SKM-1 (cell line): Measurements from ENCODE around the gene MSI2.

Source experiments
- DNase-seq: peaks from one replicate; lab custom pipeline; 2025; ENCODE audit not compliant: unreplicated experiment; lab: John Stamatoyannopoulos, UW

The MSI2 gene

DNA sequence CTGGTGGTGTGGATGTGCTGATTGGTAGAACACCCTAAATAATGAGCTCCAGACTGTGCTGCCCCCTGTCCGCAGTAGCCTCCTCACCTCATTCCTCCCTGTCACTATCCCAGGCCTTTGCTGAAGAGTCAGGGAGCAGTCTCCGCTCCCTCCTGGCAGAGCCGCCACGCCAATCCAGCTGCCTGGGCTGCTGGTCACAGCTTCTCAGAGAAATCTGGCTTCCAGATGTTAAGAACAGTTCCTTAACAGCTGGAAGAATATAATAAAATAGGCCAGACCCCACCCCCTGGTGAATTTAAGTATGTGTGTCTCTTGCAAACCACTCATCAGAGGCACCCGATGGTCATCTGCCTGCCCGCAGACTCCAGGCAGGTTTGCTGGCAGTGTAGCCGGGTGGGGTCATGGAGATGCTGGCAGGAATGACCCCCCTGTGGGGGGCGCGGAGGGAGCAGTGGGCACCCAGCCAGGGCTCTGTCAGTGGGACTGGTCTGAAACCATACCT, 327.8 kb downstream of the MSI2 start:
- no peak for DNase-seq

DNA sequence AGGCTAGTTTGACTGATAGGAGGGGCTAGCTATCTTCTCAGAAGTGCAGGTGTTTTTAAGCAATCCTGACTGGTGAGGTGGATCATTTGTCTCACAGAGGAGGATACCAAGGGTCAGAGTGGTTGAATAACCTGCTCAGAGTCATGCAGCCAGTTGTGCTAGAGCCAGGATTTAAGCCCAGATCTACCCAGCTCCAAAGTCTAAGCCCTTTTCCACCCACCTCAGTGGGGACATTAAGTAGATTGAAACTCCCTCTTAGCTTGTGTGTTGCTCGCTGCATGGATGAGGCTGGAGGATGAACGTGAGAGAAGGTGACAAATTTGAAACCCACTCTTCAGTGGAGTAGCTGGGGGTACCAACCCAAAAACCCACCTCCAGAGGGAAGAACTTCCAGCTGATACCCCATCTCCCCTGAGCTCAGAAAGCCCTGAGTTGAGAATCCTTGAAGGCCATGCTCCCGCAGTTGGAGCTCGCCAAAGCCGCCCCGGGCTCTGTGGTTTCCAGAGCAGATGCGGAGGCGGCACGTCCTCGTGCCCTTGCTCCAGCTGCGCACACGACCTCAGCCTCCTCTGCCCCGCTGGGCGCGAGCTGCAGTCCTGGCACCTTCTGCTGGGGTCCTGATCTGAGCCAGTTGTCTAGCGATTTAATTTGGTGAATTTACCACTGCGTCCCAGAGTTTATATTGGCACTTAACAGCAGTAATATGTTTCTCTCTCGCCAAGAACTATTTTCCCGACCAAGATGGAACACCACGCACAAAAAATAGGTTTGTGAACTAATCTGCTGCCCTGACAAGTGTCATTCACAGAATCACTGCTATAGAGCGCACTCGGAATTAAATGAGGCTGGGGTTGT, 329.2 kb downstream of the MSI2 start:
- DNase-seq: no peak

DNA sequence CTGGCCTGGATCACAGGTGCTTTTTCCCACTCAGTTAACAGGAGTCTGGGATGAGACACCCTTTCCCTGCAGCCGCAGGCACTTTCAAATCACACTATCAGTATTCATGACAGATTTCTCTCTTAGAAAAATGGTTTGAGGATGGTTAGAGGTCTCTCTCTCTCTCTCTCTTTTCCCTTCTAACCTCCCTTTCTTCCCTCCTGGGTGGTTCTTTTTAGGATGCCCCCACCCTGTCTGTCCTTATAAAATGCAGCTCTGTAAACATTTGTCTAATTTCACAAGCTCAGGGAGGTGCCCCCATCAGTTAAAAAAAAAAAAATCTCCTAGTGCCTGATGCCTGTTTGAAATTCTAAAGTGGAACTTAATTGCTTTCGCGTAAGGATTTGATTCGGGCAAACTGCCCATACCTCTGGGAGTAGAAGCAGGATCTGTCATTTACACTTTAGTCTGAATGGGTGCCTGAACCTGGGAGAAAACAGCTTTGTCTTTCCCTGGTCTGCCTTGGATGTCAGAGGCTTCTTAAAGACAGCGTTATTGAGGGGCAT, 329.9 kb downstream of the MSI2 start:
- DNase-seq: no peak

DNA sequence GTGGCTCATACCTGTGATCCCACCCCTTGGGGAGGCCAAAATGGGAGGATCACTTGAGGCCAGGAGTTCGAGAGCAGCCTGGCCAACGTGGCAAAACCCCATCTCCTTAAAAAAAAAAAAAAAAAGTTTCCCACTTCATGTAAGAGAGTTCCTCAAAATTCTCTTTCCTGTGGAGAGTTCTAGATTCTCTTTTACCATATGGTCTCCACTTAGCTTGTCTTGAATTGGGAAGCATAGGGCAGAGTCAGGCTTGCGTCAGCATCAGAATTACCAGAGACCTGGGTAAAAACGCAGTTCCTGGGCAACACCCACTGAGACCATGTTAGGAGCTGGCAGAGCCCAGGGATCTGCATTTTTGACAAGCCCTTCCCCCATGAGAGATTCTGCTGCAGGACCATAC, 330.4 kb downstream of the MSI2 start:
- no peak for DNase-seq

DNA sequence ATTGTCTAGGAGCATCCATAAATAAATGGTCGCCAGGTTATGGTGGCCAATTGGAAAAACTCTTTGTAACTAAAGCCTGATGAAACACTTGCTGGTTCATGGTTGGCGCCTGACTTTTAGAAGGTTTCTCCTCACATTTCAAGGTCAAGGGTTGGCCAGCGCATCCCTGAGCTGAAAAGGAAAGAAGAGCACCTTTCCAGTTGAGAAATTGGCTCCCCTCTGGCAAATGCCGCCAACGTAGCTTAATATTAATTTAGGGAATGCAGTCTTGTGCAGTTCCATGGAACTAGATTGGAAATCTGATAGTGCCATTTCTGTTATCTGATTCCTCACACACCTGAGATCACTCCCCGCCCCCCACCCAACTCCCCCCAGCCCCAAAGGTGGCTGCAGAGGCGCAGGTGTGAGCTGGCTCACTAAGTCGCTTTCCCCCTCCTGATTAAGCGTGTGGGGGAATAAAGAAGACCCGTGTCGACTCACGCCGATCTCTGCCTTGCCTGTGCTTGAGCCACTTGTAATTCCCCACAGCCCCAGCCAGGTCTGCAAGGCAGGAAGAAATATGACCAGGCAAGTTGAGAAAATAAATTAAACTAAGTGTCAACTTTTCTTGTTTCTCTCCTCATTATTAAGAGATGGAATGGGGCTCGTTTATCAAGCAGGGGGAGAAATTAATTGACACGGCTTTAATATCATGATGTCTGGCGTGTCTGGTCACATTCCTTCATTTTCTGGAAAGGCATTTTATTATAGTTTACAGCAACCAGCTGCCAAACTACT, 331.1 kb downstream of the MSI2 start:
- DNase-seq: no peak

DNA sequence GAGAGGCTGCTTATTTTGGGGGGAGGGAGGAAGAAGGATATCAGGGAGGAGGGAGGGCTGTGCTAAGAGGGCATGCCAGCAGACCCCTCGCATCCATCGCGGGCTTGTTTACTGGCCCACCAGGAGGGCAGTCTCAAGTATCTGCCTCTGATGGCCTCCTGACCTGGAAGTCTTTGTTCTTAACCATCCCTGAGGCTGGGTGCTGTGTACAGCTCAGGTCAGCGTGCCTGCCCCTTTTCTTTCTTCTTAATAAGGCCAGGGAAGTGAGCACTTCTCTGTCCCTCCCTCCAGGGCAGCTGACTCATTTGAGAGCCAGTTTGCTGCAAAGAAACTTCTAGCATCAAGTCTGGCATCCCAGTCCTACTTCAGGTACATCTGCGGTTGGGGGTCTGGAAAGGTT, 331.8 kb downstream of the MSI2 start:
- DNase-seq: no peak

DNA sequence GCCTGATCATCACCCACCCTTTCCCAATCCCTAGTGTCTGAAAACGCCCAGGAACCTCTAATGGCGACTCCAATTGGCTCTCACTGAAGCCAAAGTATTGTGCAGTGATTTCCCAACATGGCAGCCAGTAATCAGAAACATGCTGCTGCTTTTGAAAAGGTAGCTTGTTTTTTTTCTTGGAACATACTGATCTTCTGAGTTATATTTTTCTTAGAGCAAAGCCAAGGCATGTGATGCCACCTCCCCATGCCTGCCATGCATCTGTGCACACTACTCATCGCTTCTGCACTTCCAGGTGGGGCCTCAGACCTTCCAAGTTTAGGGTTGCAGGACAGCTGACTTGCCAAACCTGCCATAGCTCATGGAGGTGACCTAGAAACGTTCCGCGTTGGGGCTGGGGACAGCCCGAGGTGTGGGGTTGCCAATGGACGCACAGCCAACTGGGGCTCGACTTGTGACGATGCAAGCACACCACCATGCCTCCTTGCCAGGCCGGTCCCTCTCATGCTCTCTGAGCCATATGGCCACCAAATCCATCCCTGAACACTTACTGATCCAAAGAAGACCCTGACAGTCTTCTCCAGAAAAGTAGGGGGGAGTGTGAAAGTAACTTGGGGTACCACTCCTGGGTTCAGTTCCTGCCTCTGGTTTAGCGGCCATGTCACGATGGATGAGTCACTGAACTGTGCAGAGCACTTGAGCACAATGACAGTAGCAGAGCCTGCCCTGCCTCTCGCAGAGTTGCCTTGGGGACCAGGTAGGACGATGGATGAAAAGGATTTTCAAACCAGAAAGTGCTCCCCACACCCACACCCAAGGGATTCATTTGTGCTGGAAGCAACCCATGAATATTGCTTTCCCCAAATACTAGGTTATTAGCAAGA, 333.1 kb downstream of the MSI2 start:
- DNase-seq: no peak

DNA sequence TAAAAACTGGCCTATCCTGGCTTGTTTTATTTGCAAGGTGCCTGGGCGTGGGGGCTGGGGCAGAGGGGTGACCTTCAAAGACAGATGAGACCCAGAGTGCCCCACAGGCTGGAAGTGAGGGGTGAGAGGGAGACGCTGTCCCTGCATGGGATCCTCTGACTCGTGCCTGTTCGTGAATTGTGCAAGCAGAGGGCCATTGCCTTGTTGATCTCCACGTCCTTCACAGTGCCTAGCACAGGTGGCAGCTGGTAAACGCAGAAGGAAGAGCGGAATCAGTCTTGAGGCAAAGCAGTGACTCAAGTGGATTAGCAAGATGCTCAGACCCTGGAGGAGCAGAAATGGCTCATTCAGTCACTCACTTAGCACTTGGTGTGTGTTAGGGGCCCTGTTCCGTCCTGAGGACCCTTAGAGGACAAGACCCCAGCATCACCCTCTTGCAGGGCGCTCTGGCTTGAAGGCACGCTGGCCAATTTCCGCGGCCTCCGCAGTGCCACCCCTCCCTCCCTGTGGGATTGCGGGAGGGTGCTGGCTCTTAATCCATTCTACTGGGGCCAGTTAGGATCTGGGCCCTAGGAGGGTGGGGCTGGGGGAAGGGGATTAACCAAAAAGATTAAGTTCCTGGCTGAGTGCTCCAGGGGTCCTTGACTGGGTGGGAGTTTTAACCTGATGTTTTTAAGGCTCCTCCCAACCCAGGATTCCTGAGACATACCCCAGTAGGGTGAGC, 337.6 kb downstream of the MSI2 start:
- DNase-seq: no peak

DNA sequence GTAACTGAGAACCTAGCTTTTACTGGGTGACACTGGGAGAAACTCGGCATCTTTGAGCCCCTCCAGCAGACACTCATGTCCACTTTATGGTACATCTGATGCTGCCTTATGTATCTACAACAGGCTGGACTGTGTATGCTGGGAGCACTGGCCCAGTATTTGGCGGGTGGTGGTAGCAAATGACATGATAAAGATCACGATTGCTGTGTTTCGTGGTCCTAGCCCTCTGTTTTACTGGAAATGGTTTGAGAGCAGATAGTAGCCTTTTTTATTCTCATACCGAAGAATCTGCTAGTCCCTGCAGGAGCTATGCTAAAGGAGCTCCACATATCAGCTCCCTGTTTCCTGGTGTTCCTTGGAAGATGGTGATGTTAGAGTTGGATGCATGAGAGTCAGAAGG, 338.4 kb downstream of the MSI2 start:
- no peak for DNase-seq

DNA sequence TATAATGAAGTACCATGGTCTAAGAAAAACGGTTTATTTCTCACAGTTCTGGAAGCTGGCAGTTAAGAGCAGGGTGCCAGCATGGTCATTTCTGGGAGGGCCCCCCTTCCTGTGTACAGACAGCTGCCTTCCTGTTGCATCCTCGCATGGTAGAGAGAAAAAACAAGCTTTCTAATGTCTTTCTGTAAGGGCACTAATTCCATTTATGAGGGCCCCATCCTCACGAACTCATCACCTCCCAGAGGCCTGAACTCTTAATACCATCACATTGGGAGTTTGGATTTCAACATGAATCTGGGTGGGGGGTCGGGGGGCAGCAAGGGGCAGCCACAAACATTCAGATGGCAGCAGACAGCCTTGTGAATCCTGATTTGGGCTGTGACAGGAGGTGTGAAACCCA, 339.1 kb downstream of the MSI2 start:
- no peak for DNase-seq

DNA sequence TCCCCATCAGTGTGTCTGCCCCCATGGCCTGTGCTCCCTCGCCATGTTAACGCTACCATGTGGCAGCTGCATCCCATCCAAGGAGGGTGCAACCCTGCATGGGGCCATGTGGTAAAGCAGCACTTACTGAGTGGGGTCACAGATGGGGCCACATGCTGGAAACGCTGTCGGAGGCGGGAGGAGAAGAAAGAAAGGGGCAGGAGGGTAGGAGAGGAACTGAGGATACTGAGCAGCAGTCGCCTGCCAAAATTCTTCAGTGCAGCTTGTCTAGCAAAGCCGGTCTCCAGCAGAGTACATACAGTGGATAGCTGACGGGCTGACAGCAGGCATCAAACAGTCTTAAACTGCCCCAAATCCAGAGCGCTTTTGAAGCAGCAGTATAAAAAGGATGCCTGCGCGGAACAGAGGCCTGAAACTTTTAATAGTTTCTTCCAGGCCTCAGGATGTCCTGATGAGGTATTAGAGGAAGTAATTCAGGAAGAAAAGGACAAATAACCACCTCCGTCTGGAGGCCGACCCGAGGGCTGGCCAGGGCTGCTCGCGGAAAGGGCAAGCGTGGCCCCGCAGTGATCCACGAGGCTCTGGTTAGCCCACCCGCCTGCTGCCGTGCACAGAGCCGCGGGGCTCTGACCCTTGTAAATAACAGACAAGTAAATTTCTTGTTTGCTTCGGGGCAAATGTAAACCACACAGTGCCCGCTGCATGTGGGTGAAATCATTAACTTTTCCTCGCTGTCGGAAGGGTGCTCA, 339.8 kb downstream of the MSI2 start:
- no peak for DNase-seq

DNA sequence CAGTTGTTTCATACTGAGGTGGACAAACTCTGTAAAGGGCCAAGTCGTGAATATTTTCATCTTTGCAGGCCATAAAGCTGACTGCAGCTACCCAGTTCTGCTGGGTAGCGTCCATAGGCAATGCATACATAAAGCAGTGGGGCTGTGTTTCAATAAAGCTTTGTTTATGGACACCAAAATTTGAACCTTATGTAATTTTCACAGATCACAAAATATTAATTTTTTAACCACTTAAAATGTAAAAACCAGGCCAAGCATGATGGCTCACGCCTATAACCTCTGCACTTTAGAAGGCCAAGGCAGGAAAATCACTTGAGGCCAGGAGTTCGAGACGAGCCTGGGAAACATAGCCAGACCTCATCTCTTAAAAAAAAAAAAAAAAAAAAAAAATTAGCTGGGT, 340.8 kb downstream of the MSI2 start:
- no peak for DNase-seq

DNA sequence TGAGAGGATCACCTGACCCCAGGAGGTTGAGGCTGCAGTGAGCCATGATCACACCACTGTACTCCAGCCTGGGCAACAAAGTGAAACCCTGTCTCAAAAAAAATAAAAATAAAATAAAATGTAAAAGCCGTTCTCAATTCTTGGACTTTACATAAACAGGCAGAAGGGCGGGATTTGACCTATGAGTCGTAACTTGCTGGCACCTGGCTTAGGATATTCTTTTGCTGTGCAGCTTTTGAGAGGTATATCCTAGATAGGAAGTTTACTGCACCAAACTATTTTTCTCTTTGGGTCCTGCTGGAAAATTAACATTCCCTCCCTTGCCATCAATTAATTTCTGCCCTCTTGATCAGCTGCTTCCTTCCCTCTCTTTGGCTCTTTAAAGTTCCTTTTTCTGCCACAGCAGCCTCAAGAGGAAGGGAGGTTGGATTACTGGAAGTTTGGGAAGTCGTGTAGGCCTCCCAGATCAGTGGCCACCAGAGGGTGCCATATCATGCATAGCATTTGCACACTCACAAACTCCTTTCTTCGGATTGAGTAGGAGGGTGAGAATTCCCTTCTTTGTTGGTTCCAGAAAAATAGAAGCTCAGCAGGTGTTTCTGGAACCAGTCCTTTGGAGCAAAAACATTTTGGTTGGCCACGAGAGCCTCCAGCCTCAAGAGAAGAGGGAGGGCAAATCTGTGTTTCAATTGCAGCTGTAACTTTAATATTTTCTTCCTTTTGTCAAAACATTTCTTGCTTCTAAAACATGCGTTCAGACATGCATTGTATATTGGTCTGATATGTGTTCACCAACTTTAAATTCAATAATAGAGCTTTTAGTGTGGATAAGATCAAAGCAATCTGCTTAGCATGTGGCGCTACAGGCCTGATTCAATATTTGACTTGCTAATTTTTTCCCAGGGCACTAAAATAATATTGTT, 341.5 kb downstream of the MSI2 start:
- peak; percentile 4 for DNase-seq

DNA sequence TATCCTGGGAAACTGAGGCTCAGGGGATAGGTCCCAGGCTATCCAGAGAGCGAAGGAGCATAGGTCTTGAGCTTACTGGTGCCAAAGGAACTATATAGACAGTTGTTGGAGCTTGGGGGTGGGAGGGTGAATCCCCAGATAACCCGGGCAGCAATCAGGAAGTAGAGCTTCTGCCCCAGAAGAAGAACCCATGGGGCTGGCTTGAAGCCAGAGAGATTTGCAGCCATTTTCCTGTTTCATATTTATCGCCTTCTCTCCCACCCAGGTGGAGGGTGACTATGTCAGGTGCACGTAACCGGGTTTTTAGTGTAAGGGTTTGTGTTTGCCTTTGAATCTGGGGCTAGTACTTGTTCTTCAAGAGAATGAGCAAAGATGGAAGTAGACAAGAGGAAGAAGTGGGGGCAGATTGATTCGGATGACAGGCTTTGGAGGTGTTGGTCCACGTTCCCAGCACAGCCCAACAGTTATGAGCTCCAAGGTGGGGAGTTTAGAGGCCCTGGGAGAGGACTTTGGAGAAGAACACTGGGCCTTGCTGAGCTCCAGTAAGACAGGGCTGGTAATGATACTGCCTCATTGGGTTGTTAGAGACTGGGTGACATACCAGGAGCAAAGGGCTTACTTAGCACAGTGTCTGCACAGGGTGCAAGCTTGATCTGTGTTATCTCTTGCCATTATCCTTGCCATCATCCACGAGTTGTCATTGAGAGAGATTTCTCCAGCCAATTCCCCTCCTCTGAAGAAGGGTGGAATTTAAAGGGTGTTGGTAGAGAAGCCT, 343.1 kb downstream of the MSI2 start:
- DNase-seq: peak; percentile 23

DNA sequence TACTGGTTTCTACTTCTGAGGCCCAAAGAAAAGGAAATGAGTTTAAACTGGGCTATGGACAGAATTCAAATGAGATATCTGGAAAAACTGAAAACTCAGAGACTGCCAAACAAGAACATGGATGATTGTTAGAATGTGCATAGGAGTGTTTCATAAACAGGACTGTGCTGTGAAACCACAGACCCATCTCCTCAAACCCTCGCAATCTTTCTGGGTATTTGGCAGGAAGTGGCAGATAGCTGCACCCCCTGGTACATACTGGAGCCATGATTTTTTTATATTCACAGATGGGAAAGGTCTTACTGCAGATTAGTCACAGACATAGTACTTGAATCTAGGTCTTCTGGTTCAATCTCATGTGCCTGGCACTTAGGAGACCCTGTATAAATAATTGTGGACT, 343.8 kb downstream of the MSI2 start:
- DNase-seq: no peak

DNA sequence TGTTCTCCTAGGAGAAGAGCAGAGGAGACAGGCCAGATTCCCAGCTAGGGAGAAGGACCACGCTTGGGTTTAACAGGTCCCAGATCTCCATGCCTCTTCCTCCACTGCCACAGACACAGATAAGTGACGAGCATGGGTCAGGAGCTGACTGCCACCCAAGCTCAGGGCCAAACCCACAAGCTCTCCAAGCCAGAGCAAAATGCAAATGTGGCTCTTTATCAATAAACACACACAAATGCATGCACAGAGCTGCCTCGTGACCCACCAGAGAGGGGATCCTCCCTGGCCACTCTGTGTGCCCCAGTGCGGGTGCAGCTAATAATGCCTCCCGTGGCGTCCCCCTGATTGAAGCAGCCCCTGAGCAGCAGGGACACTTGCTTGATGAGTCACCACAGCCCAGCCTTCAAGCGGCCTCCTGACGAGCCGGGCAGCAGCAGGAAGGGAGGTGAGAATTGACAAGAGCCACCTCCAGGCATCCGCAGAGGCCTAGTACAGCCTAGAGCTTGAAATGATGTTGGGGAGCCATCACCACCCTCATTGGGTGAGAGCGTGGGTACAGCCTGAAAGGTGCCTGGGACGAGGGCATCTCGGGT, 344.9 kb downstream of the MSI2 start:
- DNase-seq: no peak

DNA sequence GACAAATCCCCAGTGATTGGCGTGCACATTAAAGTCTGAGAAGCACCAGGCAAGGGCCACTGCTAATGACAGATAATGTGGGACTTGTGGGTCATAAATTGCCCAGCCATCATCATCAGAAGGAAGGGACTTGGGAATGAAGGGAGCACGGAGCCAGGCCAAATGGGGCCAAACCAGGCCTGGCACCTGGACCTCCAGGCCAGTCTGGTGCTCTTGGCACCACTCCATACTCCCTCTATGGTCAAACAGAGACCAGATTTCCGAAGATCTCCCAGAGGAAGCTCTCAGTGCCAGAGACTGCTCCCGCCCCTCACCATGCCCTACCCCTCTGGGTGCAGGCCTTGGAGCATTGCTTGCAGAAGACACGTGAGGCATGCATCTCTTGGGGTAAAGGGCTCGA, 346.6 kb downstream of the MSI2 start:
- DNase-seq: no peak
